Gastrocnemius medialis (tissue), 4 donors: ENCODE data around the gene ZDHHC18.

Experiments
- CTCF ChIP-seq, 5 experiments: fragments of 450-650 bp in 3 of 5; fragments of 200-600 bp in 2 of 5; sonication (generic) in 2 of 5; IDR thresholded peaks in 4 of 5; conservative IDR thresholded peaks in 1 of 5; 1 replicate in 4 of 5; 2 replicates in 1 of 5; pipeline ENCODE4 v1.5.1; 2016 to 2019; ENCODE audit warnings: antibody characterized with exemption in 5 of 5, mild to moderate bottlenecking in 3 of 5, moderate library complexity in 3 of 5
- POLR2A ChIP-seq, 2 donors: fragments of 450-650 bp; IDR thresholded peaks; one replicate each; pipeline ENCODE4 v1.6.1; 2017; ENCODE audit warnings: antibody characterized with exemption in 2 of 2, mild to moderate bottlenecking in 2 of 2, moderate library complexity in 2 of 2

- TF ChIP-seq CTCF (IDR thresholded peaks at IDR 0.05 in 4 of 5, conservative IDR thresholded peaks at IDR 0.05 in 1 of 5), result no peak
- no peak for TF ChIP-seq POLR2A (IDR thresholded peaks at IDR 0.05)
These were observed 37.2 kb downstream of the ZDHHC18 start for GRCh38 chr1:26863685-26864077.
